Measurements from ENCODE around the gene ARID1B. TPM values are rescaled to one million over a fixed set of nuclear protein-coding genes. Genes with fewer than 3 reads are reported as not detected.

ARID1B gene
- total RNA-seq, 1 experiment from 2014 or later, result 35.6 TPM

- no peak for TF ChIP-seq FOSL1 (IDR thresholded peaks at IDR 0.05; ENCODE audit: low read depth)
- TF ChIP-seq, protein P1, sequence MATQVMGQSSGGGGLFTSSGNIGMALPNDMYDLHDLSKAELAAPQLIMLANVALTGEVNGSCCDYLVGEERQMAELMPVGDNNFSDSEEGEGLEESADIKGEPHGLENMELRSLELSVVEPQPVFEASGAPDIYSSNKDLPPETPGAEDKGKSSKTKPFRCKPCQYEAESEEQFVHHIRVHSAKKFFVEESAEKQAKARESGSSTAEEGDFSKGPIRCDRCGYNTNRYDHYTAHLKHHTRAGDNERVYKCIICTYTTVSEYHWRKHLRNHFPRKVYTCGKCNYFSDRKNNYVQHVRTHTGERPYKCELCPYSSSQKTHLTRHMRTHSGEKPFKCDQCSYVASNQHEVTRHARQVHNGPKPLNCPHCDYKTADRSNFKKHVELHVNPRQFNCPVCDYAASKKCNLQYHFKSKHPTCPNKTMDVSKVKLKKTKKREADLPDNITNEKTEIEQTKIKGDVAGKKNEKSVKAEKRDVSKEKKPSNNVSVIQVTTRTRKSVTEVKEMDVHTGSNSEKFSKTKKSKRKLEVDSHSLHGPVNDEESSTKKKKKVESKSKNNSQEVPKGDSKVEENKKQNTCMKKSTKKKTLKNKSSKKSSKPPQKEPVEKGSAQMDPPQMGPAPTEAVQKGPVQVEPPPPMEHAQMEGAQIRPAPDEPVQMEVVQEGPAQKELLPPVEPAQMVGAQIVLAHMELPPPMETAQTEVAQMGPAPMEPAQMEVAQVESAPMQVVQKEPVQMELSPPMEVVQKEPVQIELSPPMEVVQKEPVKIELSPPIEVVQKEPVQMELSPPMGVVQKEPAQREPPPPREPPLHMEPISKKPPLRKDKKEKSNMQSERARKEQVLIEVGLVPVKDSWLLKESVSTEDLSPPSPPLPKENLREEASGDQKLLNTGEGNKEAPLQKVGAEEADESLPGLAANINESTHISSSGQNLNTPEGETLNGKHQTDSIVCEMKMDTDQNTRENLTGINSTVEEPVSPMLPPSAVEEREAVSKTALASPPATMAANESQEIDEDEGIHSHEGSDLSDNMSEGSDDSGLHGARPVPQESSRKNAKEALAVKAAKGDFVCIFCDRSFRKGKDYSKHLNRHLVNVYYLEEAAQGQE (IDR thresholded peaks at IDR 0.05; ENCODE audit: low read depth), result no peak
- DNase-seq (ENCODE audit: low read depth, low spot score), result no peak
- CTCF ChIA-PET, result no interaction called here
These were observed 318.4 kb downstream of the ARID1B start for GRCh38 chr6:157095569-157095968.

GRCh38 chr6:157096105-157096504 is 318.9 kb downstream of the ARID1B start:
- Histone ChIP-seq H3K4me3 (replicated peaks in 1 of 2; ENCODE audit: low read depth in 1 of 2, low read length in 2 of 2) (no peak overlapping the region), H4K20me1 (ENCODE audit: insufficient read depth) (no peaks in the 10 kb centered on the region), H3K4me1 (ENCODE audit: control insufficient read depth in 1 of 2, insufficient read depth in 2 of 2, low read length in 2 of 2) (no peaks in the 10 kb centered on the region), H3K27ac (ENCODE audit: low read depth, low read length) (no peak overlapping the region), H3K9me2 (ENCODE audit: insufficient read depth) (no peaks in the 10 kb centered on the region), H2AFZ (ENCODE audit: low read depth, low read length, poor library complexity, severe bottlenecking) (no peak overlapping the region), H3K36me3 (ENCODE audit: control insufficient read depth in 1 of 2, insufficient read depth in 2 of 2, low read length in 2 of 2) (no peaks in the 10 kb centered on the region), H3K79me2 (ENCODE audit: insufficient read depth, low read length) (no peaks in the 10 kb centered on the region), H3K27me3 (ENCODE audit: insufficient read depth, low read length) (no peaks in the 10 kb centered on the region), H3K4me2 (ENCODE audit: low read length) (no peak overlapping the region), H3K9ac (ENCODE audit: low read length) (no peak overlapping the region), H3K9me3 (ENCODE audit: control insufficient read depth in 1 of 2, insufficient read depth in 1 of 2, low read depth in 1 of 2, low read length in 2 of 2) (no peaks in the 10 kb centered on the region)
- BruUV-seq (replicated peaks), result no TSS peak
- intact Hi-C loops (cut with micrococcal nuclease), result no loop called here
- POLR2A ChIA-PET, result no interaction called here
- CTCF ChIA-PET, result no interaction called here
- ATAC-seq, result no peak
- RAD21 ChIA-PET (ENCODE audit: low non-redundant PET in 1 of 2, low total read pairs in 2 of 2, uncharacterized antibody in 2 of 2, unreplicated experiment in 2 of 2), result no interaction called here
- no peak for DNase-seq (ENCODE audit: low read depth, low spot score)
- TF ChIP-seq EGR1 (IDR thresholded peaks at IDR 0.05; ENCODE audit: low read depth) (no peak), CBX3 (IDR thresholded peaks at IDR 0.05; ENCODE audit: low read depth) (no peak), ZNF274 (IDR thresholded peaks at IDR 0.05; ENCODE audit: low read depth, low read length) (no peak), CEBPB (IDR thresholded peaks at IDR 0.05; ENCODE audit: low read depth) (no peak), RAD21 (IDR thresholded peaks at IDR 0.05; ENCODE audit: low read depth) (no peak), EZH2phosphoT487 (IDR thresholded peaks at IDR 0.05; ENCODE audit: borderline replicate concordance) (no peak), SRF (IDR thresholded peaks at IDR 0.05; ENCODE audit: low read depth) (no peak), JUND (IDR thresholded peaks at IDR 0.05) (no peak), EZH2 (IDR thresholded peaks at IDR 0.05) (no peak), YY1 (IDR thresholded peaks at IDR 0.05; ENCODE audit: extremely low read depth, insufficient replicate concordance, low read depth, low read length) (no peak), SIN3A (IDR thresholded peaks at IDR 0.05; ENCODE audit: low read depth) (no peak)
- TF ChIP-seq, protein P2, sequence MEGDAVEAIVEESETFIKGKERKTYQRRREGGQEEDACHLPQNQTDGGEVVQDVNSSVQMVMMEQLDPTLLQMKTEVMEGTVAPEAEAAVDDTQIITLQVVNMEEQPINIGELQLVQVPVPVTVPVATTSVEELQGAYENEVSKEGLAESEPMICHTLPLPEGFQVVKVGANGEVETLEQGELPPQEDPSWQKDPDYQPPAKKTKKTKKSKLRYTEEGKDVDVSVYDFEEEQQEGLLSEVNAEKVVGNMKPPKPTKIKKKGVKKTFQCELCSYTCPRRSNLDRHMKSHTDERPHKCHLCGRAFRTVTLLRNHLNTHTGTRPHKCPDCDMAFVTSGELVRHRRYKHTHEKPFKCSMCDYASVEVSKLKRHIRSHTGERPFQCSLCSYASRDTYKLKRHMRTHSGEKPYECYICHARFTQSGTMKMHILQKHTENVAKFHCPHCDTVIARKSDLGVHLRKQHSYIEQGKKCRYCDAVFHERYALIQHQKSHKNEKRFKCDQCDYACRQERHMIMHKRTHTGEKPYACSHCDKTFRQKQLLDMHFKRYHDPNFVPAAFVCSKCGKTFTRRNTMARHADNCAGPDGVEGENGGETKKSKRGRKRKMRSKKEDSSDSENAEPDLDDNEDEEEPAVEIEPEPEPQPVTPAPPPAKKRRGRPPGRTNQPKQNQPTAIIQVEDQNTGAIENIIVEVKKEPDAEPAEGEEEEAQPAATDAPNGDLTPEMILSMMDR (IDR thresholded peaks at IDR 0.05 in 2 of 3, conservative IDR thresholded peaks at IDR 0.05 in 1 of 3; ENCODE audit: borderline replicate concordance in 1 of 3, insufficient read depth in 1 of 3, low read depth in 2 of 3, low read length in 2 of 3), result no peak
- TF ChIP-seq, protein P3, sequence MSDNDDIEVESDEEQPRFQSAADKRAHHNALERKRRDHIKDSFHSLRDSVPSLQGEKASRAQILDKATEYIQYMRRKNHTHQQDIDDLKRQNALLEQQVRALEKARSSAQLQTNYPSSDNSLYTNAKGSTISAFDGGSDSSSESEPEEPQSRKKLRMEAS (IDR thresholded peaks at IDR 0.05), result no peak
- TF ChIP-seq, protein P4, sequence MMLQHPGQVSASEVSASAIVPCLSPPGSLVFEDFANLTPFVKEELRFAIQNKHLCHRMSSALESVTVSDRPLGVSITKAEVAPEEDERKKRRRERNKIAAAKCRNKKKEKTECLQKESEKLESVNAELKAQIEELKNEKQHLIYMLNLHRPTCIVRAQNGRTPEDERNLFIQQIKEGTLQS (IDR thresholded peaks at IDR 0.05), result no peak

More at GRCh38 chr6:157095569-157095968, 318.4 kb downstream of the ARID1B start:
- POLR2A ChIA-PET, result no interaction called here
- Histone ChIP-seq H3K27ac (ENCODE audit: low read depth, low read length) (no peak overlapping the region), H3K4me2 (ENCODE audit: low read length) (no peak overlapping the region), H3K4me1 (ENCODE audit: control insufficient read depth in 1 of 2, insufficient read depth in 2 of 2, low read length in 2 of 2) (no peaks in the 10 kb centered on the region), H3K4me3 (replicated peaks in 1 of 2; ENCODE audit: low read depth in 1 of 2, low read length in 2 of 2) (no peak overlapping the region), H3K9ac (ENCODE audit: low read length) (no peak overlapping the region), H3K9me2 (ENCODE audit: insufficient read depth) (no peaks in the 10 kb centered on the region), H3K36me3 (ENCODE audit: control insufficient read depth in 1 of 2, insufficient read depth in 2 of 2, low read length in 2 of 2) (no peaks in the 10 kb centered on the region), H3K27me3 (ENCODE audit: insufficient read depth, low read length) (no peaks in the 10 kb centered on the region), H4K20me1 (ENCODE audit: insufficient read depth) (no peaks in the 10 kb centered on the region), H3K9me3 (ENCODE audit: control insufficient read depth in 1 of 2, insufficient read depth in 1 of 2, low read depth in 1 of 2, low read length in 2 of 2) (no peaks in the 10 kb centered on the region), H3K79me2 (ENCODE audit: insufficient read depth, low read length) (no peaks in the 10 kb centered on the region), H2AFZ (ENCODE audit: low read depth, low read length, poor library complexity, severe bottlenecking) (no peak overlapping the region)
- RAD21 ChIA-PET (ENCODE audit: low non-redundant PET in 1 of 2, low total read pairs in 2 of 2, uncharacterized antibody in 2 of 2, unreplicated experiment in 2 of 2), result no interaction called here
- BruUV-seq (replicated peaks), result no TSS peak
- intact Hi-C loops (cut with micrococcal nuclease), result no loop called here
- ATAC-seq, result no peak
